Amygdala (tissue), 56 donors: ENCODE measurements around the gene PPBP.
"Not testable (repeated sequence)": the region's sequence is repeated elsewhere in the genome, so short reads cannot be mapped to it uniquely, and the experiment has no call there.

Experiments used
- DNase-seq, 56 donors: peaks; one replicate each; lab custom pipeline; 2025; lab: John Stamatoyannopoulos, UW

The PPBP gene

GRCh38 chr4:73952352-73952751, 35.6 kb downstream of the PPBP start:
- no peak for DNase-seq

GRCh38 chr4:73950376-73950920, 37.5 kb downstream of the PPBP start:
- DNase-seq = not testable (repeated sequence)

GRCh38 chr4:73948990-73949706, 38.8 kb downstream of the PPBP start:
- no peak for DNase-seq

- no peak for DNase-seq
Measured at GRCh38 chr4:73948291-73948690, 39.7 kb downstream of the PPBP start.

GRCh38 chr4:73947239-73947985, 40.6 kb downstream of the PPBP start:
- DNase-seq = no peak

- no peak for DNase-seq
Measured at GRCh38 chr4:73945674-73946449, 42.1 kb downstream of the PPBP start.

- no peak for DNase-seq
Measured at GRCh38 chr4:73945140-73945539, 42.9 kb downstream of the PPBP start.

- no peak for DNase-seq
Measured at GRCh38 chr4:73944061-73944875, 43.7 kb downstream of the PPBP start.

GRCh38 chr4:73943555-73943954, 44.4 kb downstream of the PPBP start:
- DNase-seq = no peak

- DNase-seq = no peak
Measured at GRCh38 chr4:73936969-73937368, 51.0 kb downstream of the PPBP start.
